IMR-90 (cell line): ENCODE measurements around the gene SPATA25. TPM values are rescaled to one million over a fixed set of nuclear protein-coding genes. Genes with fewer than 3 reads are reported as not detected.

ENCODE experiments used
- ATAC-seq: fragments of 200-7000 bp; cut with Tn5 transposase; 2 replicates; pipeline ENCODE4 v1.9.1; 2020; ENCODE audit warnings: low read depth, mild to moderate bottlenecking, moderate library complexity
- BruUV-seq: library from RNA; stranded (reverse); fragments of 400-500 nt; replicated peaks from 2 replicates; lab custom pipeline; 2021; lab: Mats Ljungman, UMichigan
- CTCF ChIA-PET: fragments of 300-600 bp; formaldehyde crosslinking; extraction: SDS; loops from one replicate; lab custom pipeline; 2021; ENCODE audit warnings: antibody characterized with exemption; lab: Yijun Ruan, JAX
- POLR2A ChIA-PET: fragments of 300-600 bp; sonication (Branson Sonifier 250); formaldehyde crosslinking; loops from one replicate; lab custom pipeline; 2022; ENCODE audit warnings: antibody characterized with exemption; ENCODE audit not compliant: unreplicated experiment; lab: Charles Lee
- DNase-seq: peaks from one replicate; pipeline ENCODE4 v3.0.0; 2013
- H2AFZ ChIP-seq: replicated peaks from 2 replicates; pipeline ENCODE3; 2013; ENCODE audit warnings: low read length, mild to moderate bottlenecking; ENCODE audit not compliant: poor library complexity
- H2AK5ac ChIP-seq: 2 replicates; pipeline ENCODE4 v1.6.1; 2013; ENCODE audit warnings: low read depth, low read length, inconsistent platforms
- H2AK9ac ChIP-seq: replicated peaks from 2 replicates; pipeline ENCODE3; 2013; ENCODE audit warnings: mild to moderate bottlenecking, low read depth, low read length, moderate library complexity; ENCODE audit not compliant: poor library complexity
- H2BK120ac ChIP-seq: 2 replicates; pipeline ENCODE4 v1.6.1; 2013; ENCODE audit warnings: low read depth, low read length, inconsistent platforms
- H2BK15ac ChIP-seq: 3 replicates; pipeline ENCODE4 v1.6.1; 2013; ENCODE audit warnings: low read depth, low read length, inconsistent platforms
- H2BK20ac ChIP-seq: 2 replicates; pipeline ENCODE4 v1.6.1; 2013; ENCODE audit warnings: low read depth, mild to moderate bottlenecking, inconsistent platforms, low read length, moderate library complexity
- H2BK5ac ChIP-seq: 2 replicates; pipeline ENCODE4 v1.6.1; 2013; ENCODE audit warnings: mild to moderate bottlenecking, low read depth, low read length, inconsistent platforms; ENCODE audit not compliant: poor library complexity, severe bottlenecking
- H3K14ac ChIP-seq: replicated peaks from 2 replicates; pipeline ENCODE4 v1.6.1; 2013; ENCODE audit warnings: low read depth, low read length, inconsistent platforms
- H3K18ac ChIP-seq: 2 replicates; pipeline ENCODE4 v1.6.1; 2013; ENCODE audit warnings: low read depth, low read length, control low read depth
- H3K23ac ChIP-seq: 2 replicates; pipeline ENCODE4 v1.6.1; 2013; ENCODE audit warnings: low read depth, low read length, inconsistent platforms
- H3K27ac ChIP-seq: 2 replicates; pipeline ENCODE4 v1.5.1; 2013; ENCODE audit warnings: mild to moderate bottlenecking, control low read depth, low read length; ENCODE audit not compliant: insufficient read depth
- H3K27me3 ChIP-seq: 2 replicates; pipeline ENCODE4 v1.6.1; 2013; ENCODE audit warnings: low read length; ENCODE audit not compliant: control insufficient read depth, insufficient read depth
- H3K36me3 ChIP-seq: 2 replicates; pipeline ENCODE4 v1.6.1; 2013; ENCODE audit warnings: low read length, mixed read lengths; ENCODE audit not compliant: control insufficient read depth, insufficient read depth
- H3K4ac ChIP-seq: 2 replicates; pipeline ENCODE4 v1.6.1; 2013; ENCODE audit warnings: low read depth, low read length, inconsistent platforms
- H3K4me1 ChIP-seq: 2 replicates; pipeline ENCODE4 v1.6.1; 2013; ENCODE audit warnings: low read length, mixed read lengths; ENCODE audit not compliant: control insufficient read depth, insufficient read depth
- H3K4me2 ChIP-seq: 2 replicates; pipeline ENCODE4 v1.6.1; 2013; ENCODE audit warnings: low read depth, mild to moderate bottlenecking, control low read depth, low read length, moderate library complexity
- H3K4me3 ChIP-seq: 2 replicates; pipeline ENCODE4 v1.5.1; 2013; ENCODE audit warnings: low read depth, mild to moderate bottlenecking, control low read depth, low read length, moderate library complexity; ENCODE audit not compliant: insufficient read depth
- H3K56ac ChIP-seq: 2 replicates; pipeline ENCODE4 v1.6.1; 2013; ENCODE audit warnings: low read length, inconsistent platforms; ENCODE audit not compliant: insufficient read depth; ENCODE audit errors: extremely low read depth
- H3K79me1 ChIP-seq, 2 experiments: 2 replicates each; pipeline ENCODE4 v1.6.1; 2013; ENCODE audit warnings: low read length in 2 of 2, inconsistent platforms in 1 of 2, low read depth in 1 of 2
- H3K9ac ChIP-seq: 2 replicates; pipeline ENCODE4 v1.6.1; 2013; ENCODE audit warnings: low read depth, low read length, control low read depth
- H3K9me1 ChIP-seq: 2 replicates; pipeline ENCODE4 v1.6.1; 2013; ENCODE audit warnings: low read length, inconsistent platforms; ENCODE audit not compliant: insufficient read depth
- H3K9me3 ChIP-seq: 2 replicates; pipeline ENCODE4 v1.6.1; 2013; ENCODE audit warnings: low read length; ENCODE audit not compliant: control insufficient read depth, insufficient read depth
- H4K20me1 ChIP-seq: 2 replicates; pipeline ENCODE4 v1.6.1; 2013; ENCODE audit warnings: low read length, inconsistent platforms; ENCODE audit not compliant: insufficient read depth
- H4K5ac ChIP-seq: 2 replicates; pipeline ENCODE4 v1.6.1; 2013; ENCODE audit warnings: mild to moderate bottlenecking, low read depth, low read length, control low read depth
- H4K8ac ChIP-seq, 2 experiments: 2 replicates each; pipeline ENCODE4 v1.6.1; 2013; ENCODE audit warnings: low read depth in 2 of 2, low read length in 2 of 2, control low read depth in 1 of 2, inconsistent platforms in 1 of 2
- H4K91ac ChIP-seq: 2 replicates; pipeline ENCODE4 v1.6.1; 2013; ENCODE audit warnings: low read depth, low read length, inconsistent platforms; ENCODE audit not compliant: insufficient read depth
- ELK1 ChIP-seq: fragments of 150-350 bp; IDR thresholded peaks from 2 replicates; pipeline ENCODE4 v1.6.1; 2016; ENCODE audit warnings: low read depth, mild to moderate bottlenecking, low read length, moderate library complexity, borderline replicate concordance
- NFE2L2 ChIP-seq: fragments of 150-350 bp; IDR thresholded peaks from 2 replicates; pipeline ENCODE4 v1.6.1; 2016; ENCODE audit warnings: low read depth, mild to moderate bottlenecking, low read length
- RCOR1 ChIP-seq: IDR thresholded peaks from 2 replicates; pipeline ENCODE4 v1.6.1; 2012; ENCODE audit warnings: mild to moderate bottlenecking, low read length, improper control_type of control experiment; ENCODE audit not compliant: insufficient replicate concordance
- WGBS, 2 experiments: methylation state at CpG; one replicate each; pipeline versions ENCODE4 v1.1.5 to v1.1.7; 2013; ENCODE audit warnings: missing lambda C conversion rate in 2 of 2; ENCODE audit not compliant: insufficient read length in 1 of 2; ENCODE audit errors: extremely low coverage in 2 of 2; 5-methylcytosine and 5-hydroxymethylcytosine counted together
- dilution Hi-C: fragments of 300-500 bp; cut with HindIII; formaldehyde crosslinking; loops from one replicate; pipeline ENCODE4 v1.14.3; 2018; ENCODE audit warnings: low sequenced_read_pairs; ENCODE audit not compliant: unreplicated experiment
- in situ Hi-C: fragments of 300-500 bp; cut with MboI; formaldehyde crosslinking; loops from 3 replicates; pipeline ENCODE4 v1.14.3; 2019; ENCODE audit warnings: low sequenced_read_pairs, inconsistent platforms, mixed read lengths
- intact Hi-C: fragments of 100-400 bp; cut with micrococcal nuclease; formaldehyde crosslinking; loops from 2 replicates; pipeline ENCODE4 v1.10.0; 2022
- polyA plus RNA-seq, 3 experiments: library from polyadenylated mRNA; depleted of rRNA; stranded (reverse); fragments of >200 nt; gene quantifications; 2 replicates each; pipeline ENCODE4 v1.2.3, GENCODE V29; 2012; ENCODE audit warnings: low replicate concordance in 1 of 3
- total RNA-seq: library from RNA; depleted of rRNA; stranded (reverse); fragments of >200 nt; gene quantifications from 2 replicates; pipeline ENCODE4 v1.2.3, GENCODE V29; 2012

The SPATA25 gene
- total and polyA plus RNA-seq, 2 of the 4 experiments (the other 2 are of a cell fraction): 0.18 to 0.36 TPM

GRCh38 chr20:45861221-45862075, 26.0 kb downstream of the SPATA25 start (continued):
- TF ChIP-seq ELK1: no peak

- Histone ChIP-seq H3K4me2 (no peak overlapping the region), H3K4ac (no peak overlapping the region; the same call in 1 of the 2 replicates), H3K27me3 (no peaks in the 10 kb centered on the region), H3K27ac (no peak overlapping the region), H2AK5ac (peak overlapping the region; percentile 29; the same call in 1 of the 2 replicates), H2AFZ (no peak overlapping the region), H3K4me3 (no peak overlapping the region), H2BK5ac (no peak overlapping the region), H3K9ac (no peak overlapping the region), H2BK15ac (no peak overlapping the region), H3K18ac (no peak overlapping the region), H3K14ac (no peak overlapping the region), H3K4me1 (peaks cover 4% of the 10 kb centered on the region; the same call in 1 of the 2 replicates), H4K91ac (no peak overlapping the region), H3K56ac (no peak overlapping the region), H3K36me3 (no peaks in the 10 kb centered on the region), H3K79me1 (peaks cover 25 to 47% of the 10 kb centered on the region in 2 experiments), H4K20me1 (no peaks in the 10 kb centered on the region), H3K9me3 (no peaks in the 10 kb centered on the region), H2BK120ac (no peak overlapping the region), H3K9me1 (peaks cover 7% of the 10 kb centered on the region), H2AK9ac (no peak overlapping the region), H4K5ac (no peak overlapping the region), H4K8ac (no peak overlapping the region), H2BK20ac (no peak overlapping the region), H3K23ac (no peak overlapping the region)
- in situ Hi-C loops: no loop called here
- dilution Hi-C loops: no loop called here
- DNase-seq: peak; percentile 50
- ATAC-seq: no peak
- POLR2A ChIA-PET: no interaction called here
- BruUV-seq: no TSS peak
- intact Hi-C loops: no loop called here
- no peak for TF ChIP-seq RCOR1
- no peak for TF ChIP-seq NFE2L2
- no CpG with 5 or more reads among the region's 7 CpGs for WGBS, 2 experiments
- CTCF ChIA-PET: no interaction called here
Observed at GRCh38 chr20:45860560-45861220, 26.7 kb downstream of the SPATA25 start.
